Measurements from ENCODE around the gene FAM131C. TPM values are rescaled to one million over a fixed set of nuclear protein-coding genes. Genes with fewer than 3 reads are reported as not detected.

FAM131C gene
- total and polyA plus RNA-seq, 8 donors, result 0.31 to 13.5 (median 1.7) TPM

DNA sequence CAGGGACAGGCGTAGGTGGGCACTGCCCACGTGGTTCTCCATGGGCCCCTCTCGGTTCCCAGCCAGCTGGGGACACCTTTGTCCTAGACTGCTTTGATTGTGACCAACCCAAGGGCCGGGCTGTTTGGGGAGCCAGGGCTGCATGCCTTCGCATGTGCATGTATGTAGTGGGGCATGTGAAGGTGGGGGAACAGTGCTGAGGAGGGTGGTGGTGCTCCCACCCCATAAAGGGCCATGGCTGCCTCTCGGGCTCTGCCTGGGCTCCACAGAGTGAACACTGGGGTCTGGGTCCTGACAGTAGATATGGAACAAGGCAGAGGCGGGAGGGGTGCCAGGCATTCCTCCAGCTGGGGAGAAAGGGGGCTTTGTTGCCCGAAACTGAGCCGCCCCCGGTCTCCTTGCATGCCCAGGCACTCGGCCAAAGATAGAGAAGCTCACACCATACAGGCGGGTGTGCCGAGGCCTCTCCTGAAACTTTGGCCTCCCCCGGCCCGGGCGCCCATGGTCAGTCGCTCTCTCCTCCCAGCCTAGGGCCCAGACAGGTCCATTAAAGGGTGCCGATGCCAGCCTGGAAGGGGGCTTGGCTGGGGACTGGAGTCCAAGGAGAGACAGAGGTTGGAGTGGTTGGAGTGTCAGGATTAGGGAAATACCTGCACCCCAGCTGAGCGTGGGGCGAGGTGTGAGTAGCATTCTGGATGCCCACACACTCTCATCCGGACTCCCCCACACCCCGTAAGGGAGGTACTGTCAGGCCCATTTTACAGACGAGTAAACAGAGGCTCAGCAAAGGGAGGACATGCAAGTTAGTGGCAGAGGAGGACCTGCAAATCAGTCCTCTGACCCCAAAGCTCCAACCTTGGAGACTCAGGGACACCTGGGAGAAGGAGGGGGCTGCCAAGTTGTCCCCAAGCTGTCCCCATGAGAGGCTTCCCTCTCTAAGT, 41.3 kb upstream of the FAM131C start:
- H3K27me3 ChIP-seq, result no peaks in the 10 kb centered on the region
- H3K4me3 ChIP-seq, result no peak overlapping the region
- TF ChIP-seq, protein P1, sequence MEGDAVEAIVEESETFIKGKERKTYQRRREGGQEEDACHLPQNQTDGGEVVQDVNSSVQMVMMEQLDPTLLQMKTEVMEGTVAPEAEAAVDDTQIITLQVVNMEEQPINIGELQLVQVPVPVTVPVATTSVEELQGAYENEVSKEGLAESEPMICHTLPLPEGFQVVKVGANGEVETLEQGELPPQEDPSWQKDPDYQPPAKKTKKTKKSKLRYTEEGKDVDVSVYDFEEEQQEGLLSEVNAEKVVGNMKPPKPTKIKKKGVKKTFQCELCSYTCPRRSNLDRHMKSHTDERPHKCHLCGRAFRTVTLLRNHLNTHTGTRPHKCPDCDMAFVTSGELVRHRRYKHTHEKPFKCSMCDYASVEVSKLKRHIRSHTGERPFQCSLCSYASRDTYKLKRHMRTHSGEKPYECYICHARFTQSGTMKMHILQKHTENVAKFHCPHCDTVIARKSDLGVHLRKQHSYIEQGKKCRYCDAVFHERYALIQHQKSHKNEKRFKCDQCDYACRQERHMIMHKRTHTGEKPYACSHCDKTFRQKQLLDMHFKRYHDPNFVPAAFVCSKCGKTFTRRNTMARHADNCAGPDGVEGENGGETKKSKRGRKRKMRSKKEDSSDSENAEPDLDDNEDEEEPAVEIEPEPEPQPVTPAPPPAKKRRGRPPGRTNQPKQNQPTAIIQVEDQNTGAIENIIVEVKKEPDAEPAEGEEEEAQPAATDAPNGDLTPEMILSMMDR (IDR thresholded peaks at IDR 0.05), result no peak
- FAIRE-seq (no peak), DNase-seq (peak in 1 of 6 donors; percentile 47), ATAC-seq (no peak)
- intact Hi-C loops (cut with DNase I), result no loop called here
- H3K27ac ChIP-seq, result no peak overlapping the region
- no peaks in the 10 kb centered on the region for H3K9me3 ChIP-seq
- H3K4me1 ChIP-seq, result no peaks in the 10 kb centered on the region
- 82 to 85% methylated on average over 19 to 23 of the region's 23 CpGs for WGBS, 2 donors
- no peaks in the 10 kb centered on the region for H3K36me3 ChIP-seq

DNA sequence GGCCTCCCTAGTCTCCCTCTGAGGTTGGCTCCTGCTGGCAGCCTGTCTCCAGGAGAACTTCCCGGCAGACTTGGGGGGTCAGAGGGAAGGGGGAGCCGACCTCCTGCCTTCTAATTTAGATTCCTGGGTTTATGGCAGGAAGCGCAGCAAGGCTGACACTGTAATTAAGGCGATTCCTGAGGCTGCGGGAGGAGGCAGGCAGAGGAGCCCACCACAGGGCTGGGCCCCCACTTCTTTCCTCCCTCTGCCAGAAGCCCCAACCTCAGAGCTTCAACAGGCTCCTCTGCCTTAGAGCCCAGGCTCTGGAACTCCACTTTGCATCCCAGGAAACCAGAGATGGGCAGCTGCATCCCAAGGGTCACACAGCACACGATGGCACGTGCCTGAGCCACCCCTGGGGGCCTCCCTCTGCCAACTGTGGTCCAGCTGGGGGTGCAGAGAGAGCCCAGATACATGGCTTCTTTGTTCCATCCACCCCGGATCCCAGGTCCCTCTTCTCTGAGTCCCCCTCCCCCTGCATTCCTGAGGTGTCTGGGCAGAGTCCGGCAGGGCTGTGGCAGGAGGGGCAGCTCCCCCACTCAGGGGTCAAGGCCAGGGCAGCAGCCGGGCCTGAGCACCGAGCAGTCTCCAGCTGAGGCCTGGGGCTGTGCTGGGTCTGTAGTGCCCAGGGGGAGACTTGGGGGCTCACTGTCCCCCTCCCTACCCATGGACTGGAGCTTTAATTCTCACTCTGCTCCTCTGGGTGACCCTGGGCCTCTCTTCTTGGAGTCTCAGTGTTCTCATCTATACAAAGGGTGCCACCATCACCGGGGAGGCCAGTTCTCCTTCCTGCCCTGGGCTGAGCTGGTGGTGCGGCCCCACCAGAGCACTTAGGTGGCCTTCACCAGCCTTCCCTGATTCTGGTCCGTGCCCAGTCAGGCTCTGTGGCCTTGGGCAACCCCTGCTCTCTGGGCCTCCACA, 39.4 kb upstream of the FAM131C start:
- Histone ChIP-seq H3K4me1 (no peaks in the 10 kb centered on the region), H3K36me3 (no peaks in the 10 kb centered on the region), H3K9me3 (no peaks in the 10 kb centered on the region), H3K27ac (no peak overlapping the region), H3K27me3 (no peaks in the 10 kb centered on the region), H3K4me3 (no peak overlapping the region)
- peak in 1 of 6 donors; percentile 65 for DNase-seq
- TF ChIP-seq, protein P1 (IDR thresholded peaks at IDR 0.05), result no peak
- intact Hi-C loops (cut with DNase I), result no loop called here
- ATAC-seq, result peak in 3 of 4 donors; percentile 23 to 55 (median 42)
- no peak for FAIRE-seq
- 59 to 61% methylated on average over 14 of the region's 14 CpGs for WGBS, 2 donors

DNA sequence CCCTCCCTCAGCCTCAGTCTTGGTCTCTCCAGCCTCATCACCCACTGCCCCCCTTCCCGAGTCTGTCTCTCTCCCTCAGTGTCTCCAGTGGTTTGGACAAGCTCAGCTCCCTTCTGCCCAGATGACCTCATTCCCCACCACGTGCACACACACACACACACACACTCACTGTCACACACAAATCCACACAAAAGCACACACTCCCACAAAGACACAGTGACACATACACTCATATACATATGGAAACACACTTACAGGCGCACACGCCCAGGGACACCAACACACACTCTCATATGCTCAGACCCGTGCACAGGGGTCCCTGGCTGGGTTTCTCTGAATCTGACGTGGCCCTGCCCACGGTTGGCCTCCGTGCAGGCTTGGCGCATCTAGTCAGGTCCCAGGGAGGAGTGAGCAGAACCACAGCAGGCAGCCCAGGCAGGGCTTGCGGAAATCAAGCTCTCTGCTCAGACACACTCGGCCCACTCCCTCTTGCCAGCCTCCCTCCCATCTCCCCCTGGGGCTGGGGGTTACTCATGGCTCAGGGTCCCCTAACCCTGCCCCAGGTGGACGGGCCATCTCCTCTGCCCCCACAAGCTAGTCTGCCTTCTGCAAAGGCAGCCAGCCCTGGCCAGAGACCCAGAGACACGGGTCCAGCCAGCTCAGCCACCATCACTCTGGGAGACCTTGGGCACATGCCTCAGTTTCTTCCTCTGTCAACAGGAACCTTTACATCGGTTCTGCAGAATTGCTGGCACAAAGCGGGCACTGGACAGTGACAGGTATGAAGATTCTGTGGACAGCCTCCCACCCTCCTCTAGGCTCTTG, 38.5 kb upstream of the FAM131C start:
- H3K9me3 ChIP-seq, result no peaks in the 10 kb centered on the region
- ATAC-seq (peak; percentile 18 to 61 (median 28)), FAIRE-seq (no peak), DNase-seq (peak in 1 of 6 donors; percentile 47)
- no peak overlapping the region for H3K4me3 ChIP-seq
- TF ChIP-seq, protein P1 (IDR thresholded peaks at IDR 0.05), result no peak
- WGBS, 2 donors, result 79 to 82% methylated on average over 15 of the region's 15 CpGs
- intact Hi-C loops (cut with DNase I), result no loop called here
- no peaks in the 10 kb centered on the region for H3K27me3 ChIP-seq
- no peaks in the 10 kb centered on the region for H3K4me1 ChIP-seq
- H3K27ac ChIP-seq, result no peak overlapping the region
- no peaks in the 10 kb centered on the region for H3K36me3 ChIP-seq

DNA sequence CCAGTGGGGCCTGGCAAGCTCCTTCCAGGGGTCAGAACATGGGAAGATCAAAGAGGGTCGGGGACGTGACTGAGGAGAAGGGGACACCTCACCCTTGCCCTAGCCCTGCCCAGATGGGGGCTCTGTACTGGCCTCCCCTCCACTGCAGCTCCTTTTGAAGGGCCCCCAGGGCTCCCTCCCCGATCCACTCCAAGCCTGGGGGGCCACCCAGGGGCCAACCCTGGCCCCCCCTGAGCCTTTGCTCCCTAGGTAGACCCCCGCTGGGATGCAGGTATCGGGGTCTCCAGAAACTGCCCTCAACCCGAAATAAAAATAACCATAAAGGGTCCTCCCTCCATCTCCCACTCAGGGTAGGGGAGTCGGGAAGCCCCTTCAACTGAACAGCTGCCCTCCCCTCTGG, 37.4 kb upstream of the FAM131C start:
- H3K27ac ChIP-seq, result no peak overlapping the region
- WGBS, 2 donors, result 87 to 95% methylated on average over 7 of the region's 7 CpGs
- no peak overlapping the region for H3K4me3 ChIP-seq
- H3K4me1 ChIP-seq, result no peaks in the 10 kb centered on the region
- FAIRE-seq (no peak), ATAC-seq (no peak), DNase-seq (peak in 1 of 6 donors; percentile 30)
- no peaks in the 10 kb centered on the region for H3K9me3 ChIP-seq
- H3K36me3 ChIP-seq, result no peaks in the 10 kb centered on the region
- intact Hi-C loops (cut with DNase I), result no loop called here
- H3K27me3 ChIP-seq, result no peaks in the 10 kb centered on the region
- TF ChIP-seq, protein P1 (IDR thresholded peaks at IDR 0.05), result no peak
